HUES64 (cell line): ENCODE data around the gene ZNF69.
A peak's percentile ranks its signal among the peaks of the same experiment; 100 is the strongest.
"Not testable (repeated sequence)": the region's sequence is repeated elsewhere in the genome, so short reads cannot be mapped to it uniquely, and the experiment has no call there.

Source experiments
- H3K27ac ChIP-seq: 2 replicates; pipeline ENCODE4 v1.7.0; 2013; ENCODE audit warnings: low read depth, low read length, inconsistent platforms
- H3K27me3 ChIP-seq: 2 replicates; pipeline ENCODE4 v1.6.1; 2013; ENCODE audit warnings: mild to moderate bottlenecking, low read length; ENCODE audit not compliant: insufficient read depth
- H3K36me3 ChIP-seq: 2 replicates; pipeline ENCODE4 v1.6.1; 2013; ENCODE audit warnings: mild to moderate bottlenecking, low read length; ENCODE audit not compliant: insufficient read depth
- H3K4me1 ChIP-seq: 2 replicates; pipeline ENCODE4 v1.6.1; 2013; ENCODE audit warnings: mild to moderate bottlenecking, low read length, moderate library complexity; ENCODE audit not compliant: insufficient read depth
- H3K4me3 ChIP-seq: 2 replicates; pipeline ENCODE4 v1.5.1; 2013; ENCODE audit warnings: mild to moderate bottlenecking, low read length, moderate library complexity
- H3K9ac ChIP-seq: 2 replicates; pipeline ENCODE4 v1.6.1; 2013; ENCODE audit warnings: mild to moderate bottlenecking, low read depth, low read length
- H3K9me3 ChIP-seq: 2 replicates; pipeline ENCODE4 v1.6.1; 2013; ENCODE audit warnings: low read depth, low read length; ENCODE audit not compliant: insufficient read depth
- WGBS: fragments of 150-250, 120-280 bp; methylation state at CpG from one replicate; pipeline ENCODE4 v1.1.7; 2013; ENCODE audit warnings: missing lambda C conversion rate; 5-methylcytosine and 5-hydroxymethylcytosine counted together

Gene ZNF69

DNA sequence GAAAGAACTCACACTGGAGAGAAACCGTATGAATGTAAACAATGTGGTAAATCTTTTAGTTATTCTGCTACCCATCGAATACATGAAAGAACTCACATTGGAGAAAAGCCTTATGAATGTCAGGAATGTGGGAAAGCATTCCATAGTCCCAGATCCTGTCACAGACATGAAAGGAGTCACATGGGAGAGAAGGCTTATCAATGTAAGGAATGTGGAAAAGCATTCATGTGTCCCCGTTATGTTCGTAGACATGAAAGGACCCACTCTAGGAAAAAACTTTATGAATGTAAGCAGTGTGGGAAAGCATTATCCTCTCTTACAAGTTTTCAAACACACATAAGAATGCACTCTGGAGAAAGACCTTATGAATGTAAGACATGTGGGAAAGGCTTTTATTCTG is 19.8 kb upstream of the ZNF69 start:
- not testable (repeated sequence) for H3K4me1 ChIP-seq, H3K27ac ChIP-seq, H3K27me3 ChIP-seq, H3K4me3 ChIP-seq, H3K9ac ChIP-seq
- Histone ChIP-seq H3K9me3 (peaks cover 77% of the 10 kb centered on the region), H3K36me3 (peaks cover 16% of the 10 kb centered on the region)
- WGBS, result 90% methylated on average over 3 of the region's 4 CpGs

DNA sequence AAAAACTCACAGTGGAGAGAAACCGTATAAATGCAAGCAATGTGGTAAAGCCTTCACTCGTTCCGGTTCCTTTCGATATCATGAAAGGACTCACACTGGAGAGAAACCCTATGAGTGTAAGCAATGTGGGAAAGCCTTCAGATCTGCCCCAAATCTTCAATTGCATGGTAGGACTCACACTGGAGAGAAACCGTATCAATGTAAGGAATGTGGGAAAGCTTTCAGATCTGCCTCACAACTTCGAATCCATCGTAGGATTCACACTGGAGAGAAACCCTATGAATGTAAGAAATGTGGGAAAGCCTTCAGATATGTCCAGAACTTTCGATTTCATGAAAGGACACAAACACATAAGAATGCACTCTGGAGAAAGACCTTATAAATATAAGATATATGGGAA is 19.4 kb upstream of the ZNF69 start:
- Histone ChIP-seq H3K36me3 (peaks cover 16% of the 10 kb centered on the region), H3K9me3 (peaks cover 79% of the 10 kb centered on the region), H3K4me3 (no peak overlapping the region), H3K27me3 (no peaks in the 10 kb centered on the region), H3K9ac (no peak overlapping the region), H3K4me1 (no peaks in the 10 kb centered on the region), H3K27ac (no peak overlapping the region)
- 95% methylated on average over 7 of the region's 8 CpGs for WGBS

DNA sequence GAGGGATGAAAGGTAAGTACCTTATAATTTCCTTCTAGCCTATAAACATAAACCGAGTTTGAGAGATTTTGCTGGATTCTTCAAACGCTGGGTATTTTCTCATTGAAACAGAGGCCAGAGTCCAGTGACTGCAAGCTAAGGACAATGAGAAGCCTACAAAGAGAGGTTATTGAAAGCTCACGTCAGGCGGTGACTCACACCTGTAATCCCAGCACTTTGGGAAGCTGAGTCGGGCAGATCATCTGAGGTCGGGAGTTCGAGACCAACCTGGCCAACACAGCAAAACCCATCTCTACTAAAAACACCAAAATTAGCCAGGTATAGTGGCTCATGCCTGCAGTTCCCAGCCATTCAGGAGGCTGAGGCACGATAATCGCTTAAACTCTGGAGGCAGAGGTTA is 15.0 kb upstream of the ZNF69 start:
- Histone ChIP-seq H3K36me3 (peaks cover 9% of the 10 kb centered on the region; the same call in 1 of the 2 replicates), H3K27me3 (no peaks in the 10 kb centered on the region), H3K4me3 (no peak overlapping the region), H3K27ac (no peak overlapping the region), H3K4me1 (no peaks in the 10 kb centered on the region), H3K9ac (no peak overlapping the region), H3K9me3 (peaks cover 43% of the 10 kb centered on the region)
- WGBS, result 91% methylated on average over 9 of the region's 9 CpGs

DNA sequence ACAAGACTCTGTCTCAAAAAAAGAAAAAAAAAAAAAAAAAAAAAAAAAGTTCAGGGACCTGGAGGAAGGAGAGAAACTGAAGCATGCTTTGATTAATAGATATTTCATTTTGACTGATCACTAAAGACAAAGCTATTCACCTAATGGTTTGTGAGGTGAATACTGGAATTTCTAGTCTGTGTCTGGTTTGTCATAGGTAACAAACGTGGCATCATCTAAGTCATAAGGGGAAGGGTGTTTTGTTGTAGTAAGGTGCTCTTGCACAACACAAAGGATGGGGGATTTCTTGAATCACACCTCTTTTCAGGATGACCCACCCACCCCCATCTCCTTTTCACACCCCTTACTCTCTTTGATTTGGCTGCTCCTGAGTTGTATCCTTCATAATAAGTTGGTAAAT is 13.8 kb upstream of the ZNF69 start:
- Histone ChIP-seq H3K36me3 (no peaks in the 10 kb centered on the region), H3K27ac (no peak overlapping the region), H3K27me3 (no peaks in the 10 kb centered on the region), H3K4me1 (no peaks in the 10 kb centered on the region), H3K9me3 (peaks cover 32% of the 10 kb centered on the region), H3K4me3 (no peak overlapping the region), H3K9ac (no peak overlapping the region)
- 82% methylated on average over 1 of the region's 1 CpG for WGBS

DNA sequence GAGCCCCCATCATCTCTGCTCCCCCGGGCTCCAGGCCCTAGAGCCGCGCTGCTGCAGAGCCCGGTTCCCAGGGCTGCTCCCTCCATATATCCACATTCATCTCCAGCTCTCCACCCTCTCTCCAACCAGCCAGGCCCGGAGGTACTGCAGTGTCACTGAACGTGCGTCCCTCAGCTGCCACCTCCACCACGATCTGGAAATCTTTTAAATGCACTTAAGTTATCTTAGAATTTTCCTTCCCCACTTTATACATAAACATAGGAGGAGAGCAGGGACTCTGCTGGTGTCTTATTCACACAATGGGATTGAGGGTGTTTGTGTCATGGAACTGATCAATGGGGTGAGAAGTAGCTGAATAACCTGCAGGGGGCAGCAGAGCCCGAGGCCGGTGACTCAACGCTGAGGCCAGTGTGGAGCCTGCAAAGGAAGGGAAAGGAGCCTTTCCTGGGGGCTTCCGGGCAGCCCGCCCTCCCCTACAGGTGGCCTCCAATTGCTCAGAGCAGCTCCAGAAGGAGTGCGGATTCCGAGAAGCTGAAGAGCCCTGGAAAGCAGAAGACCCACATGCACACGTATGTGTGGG is 7.8 kb upstream of the ZNF69 start:
- H3K4me3 ChIP-seq, H3K9me3 ChIP-seq, H3K27me3 ChIP-seq, H3K36me3 ChIP-seq, H3K27ac ChIP-seq, H3K4me1 ChIP-seq, H3K9ac ChIP-seq: not testable (repeated sequence)
- 79% methylated on average over 16 of the region's 16 CpGs for WGBS

DNA sequence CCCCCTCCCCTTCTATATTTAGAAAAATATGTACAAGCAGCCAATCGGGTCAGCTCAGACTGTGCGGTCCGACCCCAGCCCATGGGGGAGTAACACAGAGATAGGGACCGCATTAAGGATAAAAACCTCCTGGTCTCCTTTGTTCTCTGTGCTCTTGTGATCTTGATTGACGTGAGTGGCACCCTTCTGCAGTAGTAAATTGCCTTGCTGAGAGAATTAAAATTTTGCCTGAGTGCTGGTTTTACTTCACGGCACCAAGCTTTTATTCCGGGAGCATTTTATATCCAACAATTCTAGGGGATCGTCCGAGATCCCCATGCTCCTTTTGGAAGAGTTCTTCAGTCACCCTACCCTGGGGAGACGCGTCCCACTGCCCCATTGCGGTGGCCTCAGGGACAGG is 7.0 kb upstream of the ZNF69 start:
- H3K9ac ChIP-seq, result no peak overlapping the region
- H3K27me3 ChIP-seq, result 0 out of 2 replicates have a peak, but pooled peaks cover 7% of the 10 kb centered on the region
- no peak overlapping the region for H3K27ac ChIP-seq
- WGBS, result 92% methylated on average over 12 of the region's 12 CpGs
- no peaks in the 10 kb centered on the region for H3K36me3 ChIP-seq
- H3K4me1 ChIP-seq, result no peaks in the 10 kb centered on the region
- 0 out of 2 replicates have a peak, but pooled peaks cover 2% of the 10 kb centered on the region for H3K9me3 ChIP-seq
- no peak overlapping the region for H3K4me3 ChIP-seq

DNA sequence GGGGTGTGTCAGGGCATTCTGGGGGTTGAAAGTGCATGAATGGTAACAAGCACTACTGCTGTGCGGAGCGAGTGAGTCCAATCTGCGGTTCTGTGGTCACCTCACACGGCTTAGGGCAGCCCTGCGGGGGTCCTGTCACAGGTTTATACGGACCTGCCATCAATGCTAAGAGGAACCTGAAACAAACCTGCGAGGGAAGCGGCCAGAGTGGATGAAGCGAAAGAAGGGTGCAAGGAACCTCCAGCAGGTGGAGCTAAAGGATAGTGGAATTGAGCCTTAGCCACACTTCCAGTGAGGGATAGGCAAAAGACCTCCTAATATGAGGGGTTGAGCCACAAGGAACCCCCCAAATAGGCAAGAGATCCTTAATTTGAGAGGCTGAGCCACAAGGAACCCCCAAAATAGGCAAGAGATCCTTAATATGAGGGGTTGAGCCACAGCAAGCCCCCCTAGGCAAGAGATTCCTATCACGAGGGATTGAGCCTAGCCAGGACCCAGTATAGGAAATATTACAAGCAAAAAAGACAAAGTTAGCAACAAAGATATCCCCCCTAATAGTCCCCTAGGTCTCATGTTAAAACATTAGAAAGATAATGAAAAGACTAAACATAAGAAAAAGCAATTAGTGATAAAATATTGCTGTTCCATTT is 6.3 kb upstream of the ZNF69 start:
- Histone ChIP-seq H3K4me3 (no peak overlapping the region), H3K27ac (no peak overlapping the region), H3K36me3 (no peaks in the 10 kb centered on the region), H3K27me3 (0 out of 2 replicates have a peak, but pooled peaks cover 7% of the 10 kb centered on the region), H3K4me1 (no peaks in the 10 kb centered on the region), H3K9me3 (0 out of 2 replicates have a peak, but pooled peaks cover 2% of the 10 kb centered on the region), H3K9ac (no peak overlapping the region)
- WGBS, result 15% methylated on average over 9 of the region's 10 CpGs

DNA sequence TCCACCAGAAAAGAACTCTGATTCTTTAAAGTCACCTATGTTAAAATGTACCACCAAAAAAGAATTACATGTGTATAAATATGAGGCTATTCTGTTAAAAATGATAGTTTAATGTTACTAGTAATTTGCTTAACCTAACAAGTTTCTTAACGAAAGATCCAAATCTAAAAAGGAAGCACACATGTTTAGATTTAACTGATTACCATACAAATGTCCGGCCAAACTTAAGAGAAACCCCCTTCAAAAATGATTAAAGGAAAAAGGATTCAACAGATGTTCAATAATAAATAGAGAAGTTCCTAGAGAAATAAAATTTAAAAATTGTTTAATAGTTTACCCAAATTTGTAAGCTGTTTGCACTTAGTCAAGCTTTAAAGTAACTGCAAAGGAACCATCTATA is 5.0 kb upstream of the ZNF69 start:
- H3K9ac ChIP-seq, result no peak overlapping the region
- 0 out of 2 replicates have a peak, but pooled peaks cover 7% of the 10 kb centered on the region for H3K27me3 ChIP-seq
- 0 out of 2 replicates have a peak, but pooled peaks cover 2% of the 10 kb centered on the region for H3K9me3 ChIP-seq
- no peaks in the 10 kb centered on the region for H3K36me3 ChIP-seq
- no peak overlapping the region for H3K27ac ChIP-seq
- WGBS, result 96% methylated on average over 2 of the region's 2 CpGs
- no peak overlapping the region for H3K4me3 ChIP-seq
- H3K4me1 ChIP-seq, result peaks cover 4% of the 10 kb centered on the region; the same call in 1 of the 2 replicates

DNA sequence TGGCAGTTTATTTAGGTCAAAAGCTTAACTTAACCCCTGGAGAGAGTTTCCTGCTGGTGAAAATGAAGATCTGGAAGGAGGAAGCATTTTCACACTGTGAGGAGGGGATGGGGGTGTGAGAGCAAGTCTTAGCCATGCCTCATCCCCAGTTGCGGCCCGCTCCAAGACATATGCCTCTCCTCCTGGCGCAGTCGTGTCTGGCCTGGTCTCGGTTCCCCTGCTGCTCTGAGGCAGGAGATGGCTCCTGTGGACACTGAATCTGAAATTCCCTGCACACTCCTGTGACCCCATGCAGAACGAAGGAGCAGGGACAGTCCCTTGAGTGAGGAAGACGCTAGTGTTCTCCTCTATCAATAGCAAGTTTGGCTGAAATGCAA is 360 bp upstream of the ZNF69 start:
- H3K27me3 ChIP-seq, result no peaks in the 10 kb centered on the region
- WGBS, result 30% methylated on average over 7 of the region's 7 CpGs
- H3K27ac ChIP-seq, result no peak overlapping the region
- H3K4me3 ChIP-seq, result peak overlapping the region; percentile 86
- no peak overlapping the region for H3K9ac ChIP-seq
- peaks cover 10% of the 10 kb centered on the region; the same call in 1 of the 2 replicates for H3K4me1 ChIP-seq
- H3K36me3 ChIP-seq, result no peaks in the 10 kb centered on the region; the same call in 1 of the 2 replicates
- 0 out of 2 replicates have a peak, but pooled peaks cover 2% of the 10 kb centered on the region for H3K9me3 ChIP-seq

DNA sequence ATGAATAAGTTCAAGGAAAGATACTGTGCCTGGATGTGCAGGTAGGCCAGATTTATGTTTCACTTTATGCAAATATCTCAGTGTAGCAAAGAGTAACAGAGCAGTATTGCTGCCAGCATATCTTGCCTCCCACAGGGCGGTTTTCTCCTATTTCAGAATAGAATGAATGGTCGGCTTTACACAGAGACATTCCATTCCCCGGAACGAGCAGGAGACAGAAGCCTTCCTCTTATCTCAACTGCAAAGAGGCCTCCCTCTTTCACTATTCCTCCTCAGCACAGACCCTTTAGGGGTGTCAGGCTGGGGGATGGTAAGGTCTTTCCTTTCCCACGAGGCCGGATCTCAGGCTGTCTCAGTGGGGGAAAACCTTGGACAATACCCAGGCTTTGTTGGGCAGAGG is 2.3 kb downstream of the ZNF69 start:
- Histone ChIP-seq H3K36me3 (peaks cover 16% of the 10 kb centered on the region), H3K27ac (peak overlapping the region; percentile 62; the same call in 1 of the 2 replicates), H3K9me3 (peaks cover 22% of the 10 kb centered on the region), H3K4me3 (peak overlapping the region; percentile 11; the same call in 1 of the 2 replicates)
- not testable (repeated sequence) for H3K9ac ChIP-seq, H3K4me1 ChIP-seq, H3K27me3 ChIP-seq
- WGBS, result 72% methylated on average over 6 of the region's 6 CpGs

DNA sequence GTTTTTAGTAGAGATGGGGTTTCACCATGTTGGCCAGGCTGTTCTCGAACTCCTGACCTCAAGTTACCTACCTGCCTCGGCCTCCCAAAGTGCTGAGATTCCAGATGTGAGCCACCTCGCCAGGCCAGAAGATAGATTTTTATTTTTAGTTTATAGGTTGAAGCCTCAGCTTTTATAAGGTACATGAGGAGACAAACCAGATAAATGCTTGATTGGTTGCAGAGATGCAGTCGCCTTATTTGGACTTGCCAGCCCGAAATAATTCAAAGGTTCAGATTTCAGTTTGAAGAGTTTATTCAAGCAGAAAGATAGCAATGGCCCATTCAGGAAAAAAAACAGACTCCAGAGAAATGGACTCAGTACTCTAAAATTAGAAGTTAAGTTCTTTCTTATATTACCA is 3.1 kb downstream of the ZNF69 start:
- Histone ChIP-seq H3K9ac (no peak overlapping the region), H3K9me3 (peaks cover 27% of the 10 kb centered on the region), H3K36me3 (peaks cover 23% of the 10 kb centered on the region), H3K27me3 (no peaks in the 10 kb centered on the region), H3K4me3 (no peak overlapping the region), H3K4me1 (peaks cover 10% of the 10 kb centered on the region; the same call in 1 of the 2 replicates), H3K27ac (no peak overlapping the region)
- 94% methylated on average over 5 of the region's 5 CpGs for WGBS
